ENCODE results near the gene CSNK1E.

- no peak for TF ChIP-seq CTCF (conservative IDR thresholded peaks at IDR 0.05)
- TF ChIP-seq ZFX (IDR thresholded peaks at IDR 0.05), result no peak
Measured at GRCh38 chr22:38314933-38315822, 2.1 kb downstream of the CSNK1E start.
